ENCODE data around the gene ASTL. TPM values are rescaled to one million over a fixed set of nuclear protein-coding genes. Genes with fewer than 3 reads are reported as not detected.
A peak's percentile ranks its signal among the peaks of the same experiment; 100 is the strongest.

The ASTL gene
- total and polyA plus RNA-seq, 4 donors: not detected

GRCh38 chr2:96146153-96146880 lies 8.0 kb upstream of the ASTL start:
- Histone ChIP-seq H3K4me3 (ENCODE audit: low read depth in 1 of 3, low read length in 3 of 3) (no peak overlapping the region), H3K9me3 (ENCODE audit: control insufficient read depth in 4 of 4, low read length in 3 of 4) (no peaks in the 10 kb centered on the region), H3K9ac (ENCODE audit: low read depth in 1 of 2, low read length in 2 of 2) (no peak overlapping the region), H3K4me1 (ENCODE audit: control insufficient read depth in 4 of 4, insufficient read depth in 4 of 4, low read length in 3 of 4) (peaks cover 0 to 8% (median 5%) of the 10 kb centered on the region in 4 donors), H3K36me3 (ENCODE audit: control insufficient read depth in 4 of 4, insufficient read depth in 3 of 4, low read depth in 1 of 4, low read length in 3 of 4) (no peaks in the 10 kb centered on the region), H3K27ac (ENCODE audit: low read depth in 1 of 2, low read length in 2 of 2) (peak overlapping the region; percentile 69 to 71), H3K27me3 (ENCODE audit: control insufficient read depth in 4 of 4, insufficient read depth in 4 of 4, low read length in 3 of 4) (no peaks in the 10 kb centered on the region)
- no peak for DNase-seq (ENCODE audit: low spot score)
- 80% methylated on average over 20 of the region's 20 CpGs for whole genome bisulfite sequencing
- no peak for TF ChIP-seq FOXA1 (IDR thresholded peaks at IDR 0.05)

- H3K27me3 ChIP-seq (ENCODE audit: control insufficient read depth in 4 of 4, insufficient read depth in 4 of 4, low read length in 3 of 4): no peaks in the 10 kb centered on the region
- peaks cover 0 to 8% (median 5%) of the 10 kb centered on the region in 4 donors for H3K4me1 ChIP-seq (ENCODE audit: control insufficient read depth in 4 of 4, insufficient read depth in 4 of 4, low read length in 3 of 4)
- no peak overlapping the region for H3K9ac ChIP-seq (ENCODE audit: low read depth in 1 of 2, low read length in 2 of 2)
- H3K9me3 ChIP-seq (ENCODE audit: control insufficient read depth in 4 of 4, low read length in 3 of 4): no peaks in the 10 kb centered on the region
- TF ChIP-seq YY1 (IDR thresholded peaks at IDR 0.05) (no peak), HNF4G (IDR thresholded peaks at IDR 0.05) (no peak), RAD21 (IDR thresholded peaks at IDR 0.05) (no peak), JUND (IDR thresholded peaks at IDR 0.05) (no peak), ATF3 (IDR thresholded peaks at IDR 0.05) (no peak), CTCF (IDR thresholded peaks at IDR 0.05; ENCODE audit: low read depth, low read length, missing input control) (no peak), REST (IDR thresholded peaks at IDR 0.05) (no peak), HNF4A (conservative IDR thresholded peaks at IDR 0.05) (no peak), EGR1 (IDR thresholded peaks at IDR 0.05; ENCODE audit: low read depth in 2 of 2) (no peak), TAF1 (conservative IDR thresholded peaks at IDR 0.05) (no peak), RXRA (IDR thresholded peaks at IDR 0.05) (no peak), GABPA (IDR thresholded peaks at IDR 0.05 in 1 of 2, conservative IDR thresholded peaks at IDR 0.05 in 1 of 2) (no peak), ZBTB33 (IDR thresholded peaks at IDR 0.05) (no peak)
- 62% methylated on average over 3 of the region's 3 CpGs for WGBS
- DNase-seq (ENCODE audit: low spot score): no peak
- peak overlapping the region; percentile 69 to 71 for H3K27ac ChIP-seq (ENCODE audit: low read depth in 1 of 2, low read length in 2 of 2)
- no peaks in the 10 kb centered on the region for H3K36me3 ChIP-seq (ENCODE audit: control insufficient read depth in 4 of 4, insufficient read depth in 3 of 4, low read depth in 1 of 4, low read length in 3 of 4)
- H3K4me3 ChIP-seq (ENCODE audit: low read depth in 1 of 3, low read length in 3 of 3): no peak overlapping the region
Measured at GRCh38 chr2:96145848-96146152, 7.5 kb upstream of the ASTL start.

All from liver (tissue), 9 donors.